ENCODE data around the gene LRRN4CL. TPM values are rescaled to one million over a fixed set of nuclear protein-coding genes. Genes with fewer than 3 reads are reported as not detected.
A peak's percentile ranks its signal among the peaks of the same experiment; 100 is the strongest.

LRRN4CL gene
- total RNA-seq, 1 experiment from 2014 or later = 1.7 TPM

GRCh38 chr11:62646825-62647608 lies 42.3 kb downstream of the LRRN4CL start:
- DNase-seq (ENCODE audit: low read depth) = no peak

DNA sequence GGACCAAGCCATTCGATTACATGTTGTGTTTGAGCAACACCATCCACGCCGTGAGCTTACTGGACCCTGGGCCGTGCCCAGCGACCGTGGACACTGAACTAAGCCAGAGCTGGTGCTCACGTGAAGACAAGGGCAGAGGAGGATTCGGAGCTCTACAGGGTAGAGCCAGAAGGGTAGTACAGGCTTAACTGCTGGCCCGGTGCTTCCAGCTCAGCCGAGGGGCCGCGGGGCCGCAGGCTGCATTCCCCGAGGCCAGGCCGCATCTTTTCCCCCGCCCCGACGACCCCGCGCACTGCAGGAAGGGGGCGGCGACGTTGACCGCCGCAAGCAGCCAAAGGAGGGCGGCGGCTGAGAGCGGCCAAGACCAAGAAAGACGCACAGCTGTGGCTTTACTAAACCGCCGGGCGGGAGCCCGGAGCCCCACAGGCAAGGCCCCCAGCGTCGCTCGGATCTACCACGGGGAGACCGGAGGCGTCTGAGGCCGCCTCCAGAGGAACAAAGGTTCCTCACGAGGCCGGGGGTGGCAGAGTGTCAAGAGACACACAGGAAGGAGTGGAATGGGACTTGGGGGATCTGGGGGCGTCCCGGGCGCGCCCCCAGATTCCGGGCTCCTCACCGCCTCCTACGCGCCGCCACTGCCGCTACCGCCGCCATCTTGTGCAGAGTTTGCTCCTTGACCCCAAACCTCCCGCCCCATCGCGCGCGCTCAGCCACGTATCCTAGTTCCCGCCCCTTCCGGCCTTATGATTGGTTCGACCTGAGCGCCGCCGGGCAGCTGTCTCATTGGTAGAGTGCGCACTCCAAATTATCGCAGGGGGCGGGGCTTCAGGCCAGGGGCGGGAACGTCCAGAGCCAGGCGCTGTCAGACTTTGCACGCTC lies 43.1 kb downstream of the LRRN4CL start, which contains the start of gene GANAB:
GANAB (minus strand) TSS at position 668 of the 879 bp plus-strand sequence; CDS start at position 654, 14 bp downstream.
- peak; percentile 98 for DNase-seq (ENCODE audit: low read depth)

DNA sequence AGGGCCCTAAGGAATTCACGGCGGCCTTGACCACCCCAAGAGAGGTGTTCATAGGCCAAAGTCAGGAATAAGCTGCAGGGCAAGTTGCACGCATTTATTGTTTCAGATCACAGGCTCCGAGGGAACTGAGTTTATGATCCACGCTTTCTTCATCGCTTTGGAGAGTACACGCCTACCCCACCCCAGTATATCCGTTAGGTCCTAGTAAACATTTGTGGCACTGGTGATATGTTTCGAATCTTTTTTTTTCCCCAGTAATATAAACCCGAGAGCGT lies 43.7 kb downstream of the LRRN4CL start:
- DNase-seq (ENCODE audit: low read depth) = no peak

- no peak for DNase-seq (ENCODE audit: low read depth)
Measured at GRCh38 chr11:62644220-62644619, 45.1 kb downstream of the LRRN4CL start.

Other genes with a start within 250 kb of the LRRN4CL start
- gene AHNAK, start 142.7 kb downstream of the LRRN4CL start, total RNA-seq (2014; rRNA removed; shearing (Covaris generic)) = 51.3 and 141 TPM in 2 replicates
- gene EEF1G, start 115.6 kb downstream of the LRRN4CL start, total RNA-seq (2014; rRNA removed; shearing (Covaris generic)) = 940 and 974 TPM in 2 replicates
- 5.2 and 7.6 TPM in 2 replicates for gene TUT1, start 98.0 kb downstream of the LRRN4CL start, total RNA-seq (2014; rRNA removed; shearing (Covaris generic))
- 104 and 148 TPM in 2 replicates for gene MTA2, start 87.7 kb downstream of the LRRN4CL start, total RNA-seq (2014; rRNA removed; shearing (Covaris generic))
- gene EML3, start 76.8 kb downstream of the LRRN4CL start, total RNA-seq (2014; rRNA removed; shearing (Covaris generic)) = 10.5 and 21.7 TPM in 2 replicates
- 8.1 and 9.0 TPM in 2 replicates for gene ROM1, start 76.3 kb downstream of the LRRN4CL start, total RNA-seq (2014; rRNA removed; shearing (Covaris generic))
- 16.6 and 44.9 TPM in 2 replicates for gene B3GAT3, start 67.5 kb downstream of the LRRN4CL start, total RNA-seq (2014; rRNA removed; shearing (Covaris generic))
- gene GANAB, start 42.9 kb downstream of the LRRN4CL start, total RNA-seq (2014; rRNA removed; shearing (Covaris generic)) = 142 and 229 TPM in 2 replicates
- 17.1 and 22.1 TPM in 2 replicates for gene INTS5, start 36.2 kb downstream of the LRRN4CL start, total RNA-seq (2014; rRNA removed; shearing (Covaris generic))
- gene C11orf98, start 24.3 kb downstream of the LRRN4CL start, total RNA-seq (2014; rRNA removed; shearing (Covaris generic)) = 83.6 and 86.6 TPM in 2 replicates
- 2.0 and 8.7 TPM in 2 replicates for gene CSKMT, start 24.2 kb downstream of the LRRN4CL start, total RNA-seq (2014; rRNA removed; shearing (Covaris generic))
- gene UQCC3, start 17.9 kb downstream of the LRRN4CL start, total RNA-seq (2014; rRNA removed; shearing (Covaris generic)) = 9.4 and 12.6 TPM in 2 replicates
- gene LBHD1, start 17.3 kb downstream of the LRRN4CL start, total RNA-seq (2014; rRNA removed; shearing (Covaris generic)) = 3.8 and 6.1 TPM in 2 replicates
- 80.6 and 116 TPM in 2 replicates for gene UBXN1, start 10.5 kb downstream of the LRRN4CL start, total RNA-seq (2014; rRNA removed; shearing (Covaris generic))
- gene BSCL2, start 17.9 kb upstream of the LRRN4CL start, total RNA-seq (2014; rRNA removed; shearing (Covaris generic)) = 165 and 183 TPM in 2 replicates
- gene GNG3, start 18.1 kb upstream of the LRRN4CL start, total RNA-seq (2014; rRNA removed; shearing (Covaris generic)) = not detected in 2 replicates
- 11.3 and 16.8 TPM in 2 replicates for gene HNRNPUL2, start 37.9 kb upstream of the LRRN4CL start, total RNA-seq (2014; rRNA removed; shearing (Covaris generic))
- 64.6 and 70.6 TPM in 2 replicates for gene TTC9C, start 39.0 kb upstream of the LRRN4CL start, total RNA-seq (2014; rRNA removed; shearing (Covaris generic))
- 6.4 and 10.2 TPM in 2 replicates for gene ZBTB3, start 64.6 kb upstream of the LRRN4CL start, total RNA-seq (2014; rRNA removed; shearing (Covaris generic))
- 178 and 181 TPM in 2 replicates for gene POLR2G, start 72.0 kb upstream of the LRRN4CL start, total RNA-seq (2014; rRNA removed; shearing (Covaris generic))
- gene TAF6L, start 81.9 kb upstream of the LRRN4CL start, total RNA-seq (2014; rRNA removed; shearing (Covaris generic)) = 14.5 and 17.3 TPM in 2 replicates
- 82.1 and 138 TPM in 2 replicates for gene TMEM179B, start 97.9 kb upstream of the LRRN4CL start, total RNA-seq (2014; rRNA removed; shearing (Covaris generic))
- 38.7 and 41.7 TPM in 2 replicates for gene TMEM223, start 102.5 kb upstream of the LRRN4CL start, total RNA-seq (2014; rRNA removed; shearing (Covaris generic))
- gene NXF1, start 115.9 kb upstream of the LRRN4CL start, total RNA-seq (2014; rRNA removed; shearing (Covaris generic)) = 23.2 and 30.0 TPM in 2 replicates
- gene STX5, start 142.5 kb upstream of the LRRN4CL start, total RNA-seq (2014; rRNA removed; shearing (Covaris generic)) = 57.2 and 57.5 TPM in 2 replicates
- gene TEX54, start 143.3 kb upstream of the LRRN4CL start, total RNA-seq (2014; rRNA removed; shearing (Covaris generic)) = not detected in 2 replicates
- gene WDR74, start 150.1 kb upstream of the LRRN4CL start, total RNA-seq (2014; rRNA removed; shearing (Covaris generic)) = 55.2 and 61.8 TPM in 2 replicates
- gene SLC3A2, start 191.4 kb upstream of the LRRN4CL start, total RNA-seq (2014; rRNA removed; shearing (Covaris generic)) = 125 and 141 TPM in 2 replicates
- not detected in 2 replicates for gene CHRM1, start 231.8 kb upstream of the LRRN4CL start, total RNA-seq (2014; rRNA removed; shearing (Covaris generic))